Karpas-422 (cell line): ENCODE data around the gene MTCL1. TPM values are rescaled to one million over a fixed set of nuclear protein-coding genes. Genes with fewer than 3 reads are reported as not detected.

Experiments used
- DNase-seq: peaks from one replicate; pipeline ENCODE4 v3.0.0-alpha.2; 2015
- H2AFZ ChIP-seq: fragments of 200-600 bp; sonication (generic); 2 replicates; pipeline ENCODE4 v1.6.1; 2014; ENCODE audit warnings: antibody characterized with exemption, low read length, mixed read lengths
- H3K27ac ChIP-seq: fragments of 200-600 bp; sonication (generic); 2 replicates; pipeline ENCODE4 v1.5.1; 2014; ENCODE audit warnings: mild to moderate bottlenecking, low read length, moderate library complexity
- H3K27me3 ChIP-seq: fragments of 200-600 bp; sonication (generic); 2 replicates; pipeline ENCODE4 v1.6.1; 2014; ENCODE audit warnings: low read length, mixed read lengths
- H3K36me3 ChIP-seq: fragments of 200-600 bp; sonication (generic); 2 replicates; pipeline ENCODE4 v1.6.1; 2014; ENCODE audit warnings: low read length, mixed read lengths; ENCODE audit not compliant: insufficient read depth
- H3K4me1 ChIP-seq: fragments of 200-600 bp; sonication (generic); 2 replicates; pipeline ENCODE4 v1.6.1; 2014; ENCODE audit warnings: mild to moderate bottlenecking, low read length, mixed read lengths
- H3K4me2 ChIP-seq: fragments of 200-600 bp; sonication (generic); 2 replicates; pipeline ENCODE4 v1.6.1; 2014; ENCODE audit warnings: low read length, low read depth, mild to moderate bottlenecking; ENCODE audit not compliant: poor library complexity, severe bottlenecking
- H3K4me3 ChIP-seq: fragments of 200-600 bp; sonication (generic); 2 replicates; pipeline ENCODE4 v1.5.1; 2014; ENCODE audit warnings: mild to moderate bottlenecking, antibody characterized with exemption, low read length, mixed read lengths
- H3K79me2 ChIP-seq: fragments of 200-600 bp; sonication (generic); 2 replicates; pipeline ENCODE4 v1.6.1; 2014; ENCODE audit warnings: mild to moderate bottlenecking, low read length, mixed read lengths
- H3K9ac ChIP-seq: fragments of 200-600 bp; sonication (generic); 2 replicates; pipeline ENCODE4 v1.6.0; 2014; ENCODE audit warnings: low read length
- H3K9me2 ChIP-seq: fragments of 200-600 bp; sonication (generic), shearing (Covaris generic); replicated peaks from 2 replicates; pipeline ENCODE4 v1.6.0; 2014; ENCODE audit warnings: mild to moderate bottlenecking, low read length, moderate library complexity; ENCODE audit not compliant: insufficient read depth
- H3K9me3 ChIP-seq: fragments of 300-700, 200-600 bp; sonication (generic); 2 replicates; pipeline ENCODE4 v1.6.1; 2014; ENCODE audit warnings: low read length, mixed read lengths
- H4K20me1 ChIP-seq: fragments of 200-600 bp; sonication (generic); 2 replicates; pipeline ENCODE4 v1.6.1; 2014; ENCODE audit warnings: mild to moderate bottlenecking, antibody characterized with exemption, low read length, low read depth; ENCODE audit not compliant: insufficient read depth
- total RNA-seq: library from RNA; depleted of rRNA; stranded (reverse); fragments of >200 nt; shearing (Covaris generic); gene quantifications from 2 replicates; pipeline ENCODE4 v1.2.3, GENCODE V29; 2014; ENCODE audit warnings: low replicate concordance

Gene MTCL1
- total RNA-seq, 1 experiment from 2014 or later: 2.9 TPM

GRCh38 chr18:8810157-8810556 is 104.8 kb downstream of the MTCL1 start:
- no peak overlapping the region for H3K27ac ChIP-seq
- H3K4me3 ChIP-seq: no peak overlapping the region
- no peaks in the 10 kb centered on the region for H3K9me3 ChIP-seq
- H3K27me3 ChIP-seq: no peaks in the 10 kb centered on the region
- no peaks in the 10 kb centered on the region for H4K20me1 ChIP-seq
- no peak for DNase-seq
- no peak overlapping the region for H3K4me2 ChIP-seq
- H3K9me2 ChIP-seq: no peaks in the 10 kb centered on the region
- no peaks in the 10 kb centered on the region for H3K36me3 ChIP-seq
- H3K4me1 ChIP-seq: no peaks in the 10 kb centered on the region
- no peak overlapping the region for H3K9ac ChIP-seq
- H3K79me2 ChIP-seq: no peaks in the 10 kb centered on the region
- H2AFZ ChIP-seq: no peak overlapping the region

DNA sequence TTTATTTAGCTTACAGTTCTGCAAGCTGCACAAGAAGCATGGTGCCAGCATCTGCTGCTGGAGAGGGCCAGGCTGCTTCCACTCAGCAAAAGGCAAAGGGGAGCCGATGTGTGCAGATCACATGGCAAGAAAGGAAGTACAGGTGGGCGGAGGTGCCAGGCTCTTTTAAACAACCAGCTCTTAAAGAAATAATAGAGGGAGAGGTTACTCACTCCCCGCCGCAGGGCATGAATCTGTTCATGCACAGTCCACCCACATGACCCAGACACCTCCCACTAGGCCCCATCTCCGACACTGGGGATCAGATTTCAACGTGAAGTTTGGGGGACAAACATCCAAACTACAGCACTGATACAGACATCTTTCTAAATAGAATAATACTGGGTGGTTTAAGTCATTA is 105.8 kb downstream of the MTCL1 start:
- no peaks in the 10 kb centered on the region for H3K9me3 ChIP-seq
- no peaks in the 10 kb centered on the region for H3K9me2 ChIP-seq
- no peaks in the 10 kb centered on the region for H4K20me1 ChIP-seq
- H3K4me1 ChIP-seq: no peaks in the 10 kb centered on the region
- H3K27ac ChIP-seq: no peak overlapping the region
- no peak for DNase-seq
- H3K4me3 ChIP-seq: no peak overlapping the region
- H3K4me2 ChIP-seq: no peak overlapping the region
- H3K36me3 ChIP-seq: no peaks in the 10 kb centered on the region
- no peaks in the 10 kb centered on the region for H3K79me2 ChIP-seq
- no peak overlapping the region for H3K9ac ChIP-seq
- H3K27me3 ChIP-seq: no peaks in the 10 kb centered on the region
- H2AFZ ChIP-seq: no peak overlapping the region

DNA sequence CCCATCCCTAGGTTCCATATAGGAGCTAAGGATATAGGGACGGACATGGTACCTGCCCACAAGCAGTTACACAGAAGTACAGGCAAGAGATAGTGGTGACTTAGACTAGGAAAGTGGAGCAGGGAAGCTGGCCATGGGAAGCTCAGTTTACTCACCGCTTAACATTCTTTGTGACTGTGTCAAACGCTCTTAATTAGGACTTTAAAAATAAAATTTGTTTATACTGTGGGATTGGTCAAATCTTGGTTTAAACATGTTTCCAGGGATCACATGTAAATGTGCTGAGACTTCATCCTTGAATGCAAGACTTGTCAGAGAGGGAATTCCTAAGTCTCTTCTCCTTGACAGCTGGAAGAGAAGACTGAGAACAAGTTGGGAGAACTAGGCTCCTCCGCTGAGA is 107.3 kb downstream of the MTCL1 start:
- H3K36me3 ChIP-seq: no peaks in the 10 kb centered on the region

GRCh38 chr18:8813611-8814010 is 108.3 kb downstream of the MTCL1 start:
- Histone ChIP-seq H3K9me2 (no peaks in the 10 kb centered on the region), H4K20me1 (no peaks in the 10 kb centered on the region), H3K79me2 (no peaks in the 10 kb centered on the region), H3K27ac (no peak overlapping the region), H3K4me2 (no peak overlapping the region), H3K9ac (no peak overlapping the region), H3K9me3 (no peaks in the 10 kb centered on the region), H2AFZ (no peak overlapping the region), H3K4me3 (no peak overlapping the region), H3K4me1 (no peaks in the 10 kb centered on the region), H3K36me3 (no peaks in the 10 kb centered on the region), H3K27me3 (no peaks in the 10 kb centered on the region)
- DNase-seq: no peak

More for the DNA sequence above, 107.3 kb downstream of the MTCL1 start:
- no peaks in the 10 kb centered on the region for H3K27me3 ChIP-seq
- no peak overlapping the region for H3K4me3 ChIP-seq
- no peaks in the 10 kb centered on the region for H3K9me2 ChIP-seq
- H3K79me2 ChIP-seq: no peaks in the 10 kb centered on the region
- H3K4me2 ChIP-seq: no peak overlapping the region
- DNase-seq: no peak
- no peaks in the 10 kb centered on the region for H4K20me1 ChIP-seq
- no peaks in the 10 kb centered on the region for H3K4me1 ChIP-seq
- no peaks in the 10 kb centered on the region for H3K9me3 ChIP-seq
- no peak overlapping the region for H3K27ac ChIP-seq
- no peak overlapping the region for H3K9ac ChIP-seq
- H2AFZ ChIP-seq: no peak overlapping the region

GRCh38 chr18:8814206-8814605 is 108.8 kb downstream of the MTCL1 start:
- no peak overlapping the region for H2AFZ ChIP-seq
- DNase-seq: no peak
- no peaks in the 10 kb centered on the region for H3K4me1 ChIP-seq
- no peaks in the 10 kb centered on the region for H3K27me3 ChIP-seq
- H4K20me1 ChIP-seq: no peaks in the 10 kb centered on the region
- H3K9ac ChIP-seq: no peak overlapping the region
- H3K4me3 ChIP-seq: no peak overlapping the region
- H3K36me3 ChIP-seq: no peaks in the 10 kb centered on the region
- no peaks in the 10 kb centered on the region for H3K9me3 ChIP-seq
- no peak overlapping the region for H3K27ac ChIP-seq
- no peaks in the 10 kb centered on the region for H3K79me2 ChIP-seq
- H3K9me2 ChIP-seq: no peaks in the 10 kb centered on the region
- H3K4me2 ChIP-seq: no peak overlapping the region

DNA sequence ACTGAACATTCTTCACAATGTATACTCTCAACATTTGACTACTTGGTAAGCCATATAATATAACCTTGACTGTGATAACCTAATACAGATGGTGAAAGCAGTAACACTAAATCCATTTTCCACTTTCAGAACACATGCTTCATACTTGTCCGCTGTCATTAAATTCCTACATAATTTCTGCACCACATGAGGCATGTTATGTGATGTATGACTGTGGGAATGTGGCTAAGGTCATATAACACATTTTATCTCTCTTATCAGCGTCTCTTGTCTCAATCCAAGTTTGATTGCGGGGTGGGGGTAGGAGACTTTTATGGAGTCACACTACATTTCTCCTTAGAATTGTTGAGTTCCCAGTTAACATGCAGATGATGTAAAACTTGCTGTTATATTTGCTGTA is 110.9 kb downstream of the MTCL1 start:
- H3K36me3 ChIP-seq: no peaks in the 10 kb centered on the region
- H3K4me1 ChIP-seq: no peaks in the 10 kb centered on the region
- DNase-seq: no peak

GRCh38 chr18:8816816-8817215 is 111.5 kb downstream of the MTCL1 start:
- Histone ChIP-seq H3K36me3 (no peaks in the 10 kb centered on the region), H3K27me3 (no peaks in the 10 kb centered on the region), H3K4me3 (no peak overlapping the region), H3K4me2 (no peak overlapping the region), H3K27ac (no peak overlapping the region), H2AFZ (no peak overlapping the region), H4K20me1 (no peaks in the 10 kb centered on the region), H3K9ac (no peak overlapping the region), H3K9me2 (no peaks in the 10 kb centered on the region), H3K79me2 (no peaks in the 10 kb centered on the region), H3K9me3 (no peaks in the 10 kb centered on the region), H3K4me1 (no peaks in the 10 kb centered on the region)
- no peak for DNase-seq

More for the DNA sequence above, 110.9 kb downstream of the MTCL1 start:
- no peaks in the 10 kb centered on the region for H4K20me1 ChIP-seq
- H3K27ac ChIP-seq: no peak overlapping the region
- H2AFZ ChIP-seq: no peak overlapping the region
- H3K4me3 ChIP-seq: no peak overlapping the region
- no peak overlapping the region for H3K4me2 ChIP-seq
- no peak overlapping the region for H3K9ac ChIP-seq
- no peaks in the 10 kb centered on the region for H3K9me3 ChIP-seq
- no peaks in the 10 kb centered on the region for H3K9me2 ChIP-seq
- H3K27me3 ChIP-seq: no peaks in the 10 kb centered on the region
- no peaks in the 10 kb centered on the region for H3K79me2 ChIP-seq

GRCh38 chr18:8818982-8819381 is 113.6 kb downstream of the MTCL1 start:
- Histone ChIP-seq H3K79me2 (no peaks in the 10 kb centered on the region), H3K4me1 (no peaks in the 10 kb centered on the region), H3K9me2 (no peaks in the 10 kb centered on the region), H4K20me1 (no peaks in the 10 kb centered on the region), H3K4me2 (no peak overlapping the region), H3K27me3 (no peaks in the 10 kb centered on the region), H3K27ac (no peak overlapping the region), H3K4me3 (no peak overlapping the region), H3K36me3 (no peaks in the 10 kb centered on the region), H3K9me3 (no peaks in the 10 kb centered on the region), H3K9ac (no peak overlapping the region), H2AFZ (no peak overlapping the region)
- DNase-seq: no peak
